GM23248 (cell line): ENCODE measurements around the gene MEF2A.

Experiments
- EZH2 ChIP-seq: fragments of 200-600 bp; sonication (generic); IDR thresholded peaks from 2 replicates; pipeline ENCODE4 v1.6.1; 2018; ENCODE audit warnings: antibody characterized with exemption, mild to moderate bottlenecking; ENCODE audit not compliant: insufficient read depth, poor library complexity, severe bottlenecking
- EZH2phosphoT487 ChIP-seq: fragments of 200-600 bp; sonication (generic); IDR thresholded peaks from 2 replicates; pipeline ENCODE4 v1.6.1; 2018; ENCODE audit warnings: antibody characterized with exemption, moderate library complexity, mild to moderate bottlenecking, low read depth; ENCODE audit not compliant: insufficient read depth

- TF ChIP-seq EZH2phosphoT487 (no peak), EZH2 (no peak)
These were observed 152.6 kb downstream of the MEF2A start for GRCh38 chr15:99718421-99718820.
